ENCODE data around the gene PC.
"Not testable (repeated sequence)": the region's sequence is repeated elsewhere in the genome, so short reads cannot be mapped to it uniquely, and the experiment has no call there.

PC gene

GRCh38 chr11:66840317-66841091 is 117.7 kb downstream of the PC start:
- DNase-seq (ENCODE audit: low read depth): no peak

GRCh38 chr11:66835768-66836405 is 122.3 kb downstream of the PC start:
- DNase-seq (ENCODE audit: low read depth): no peak

- DNase-seq (ENCODE audit: low read depth): no peak
These were observed 123.2 kb downstream of the PC start for GRCh38 chr11:66834943-66835342.

DNA sequence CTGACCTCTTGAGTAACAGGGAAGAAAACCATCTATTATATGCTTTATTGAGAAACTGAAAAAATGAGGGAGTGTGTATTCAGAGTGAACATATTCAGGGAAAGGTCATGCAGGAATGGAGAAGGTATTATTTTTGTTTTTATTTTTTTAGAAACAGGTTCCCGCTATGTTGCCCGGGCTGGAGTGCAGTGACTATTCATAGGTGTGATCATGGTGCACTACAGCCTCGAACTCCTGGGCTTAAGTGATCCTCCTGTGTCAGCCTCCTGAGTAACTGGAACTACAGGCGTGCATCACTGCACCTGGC is 123.7 kb downstream of the PC start:
- DNase-seq (ENCODE audit: low read depth): no peak

- not testable (repeated sequence) for DNase-seq (ENCODE audit: low read depth)
These were observed 133.6 kb downstream of the PC start for GRCh38 chr11:66824573-66824972.

- DNase-seq (ENCODE audit: low read depth): no peak
These were observed 134.5 kb downstream of the PC start for GRCh38 chr11:66823700-66824099.

DNA sequence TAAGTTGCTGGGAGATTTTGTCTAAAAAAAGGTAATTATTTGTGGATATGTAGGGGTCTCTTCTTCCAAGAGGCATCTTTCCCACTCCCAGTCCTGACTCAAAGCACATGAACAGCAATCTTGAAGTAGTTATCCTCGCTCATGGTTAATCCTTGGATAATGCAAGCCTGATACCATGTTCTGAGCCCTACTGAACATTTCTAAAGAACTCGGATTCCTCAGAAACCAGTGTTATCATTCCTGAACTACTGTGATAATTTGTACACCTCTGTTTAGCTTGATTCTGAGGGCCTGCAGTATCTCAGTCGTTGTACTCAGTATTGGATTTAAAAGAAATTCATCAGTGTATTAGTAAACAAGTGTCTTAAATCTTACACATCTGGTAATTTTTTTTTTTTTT is 137.3 kb downstream of the PC start:
- no peak for DNase-seq (ENCODE audit: low read depth)

- no peak for DNase-seq (ENCODE audit: low read depth)
These were observed 137.8 kb downstream of the PC start for GRCh38 chr11:66820381-66820780.

GRCh38 chr11:66818231-66818955 is 139.8 kb downstream of the PC start:
- DNase-seq (ENCODE audit: low read depth): no peak

DNA sequence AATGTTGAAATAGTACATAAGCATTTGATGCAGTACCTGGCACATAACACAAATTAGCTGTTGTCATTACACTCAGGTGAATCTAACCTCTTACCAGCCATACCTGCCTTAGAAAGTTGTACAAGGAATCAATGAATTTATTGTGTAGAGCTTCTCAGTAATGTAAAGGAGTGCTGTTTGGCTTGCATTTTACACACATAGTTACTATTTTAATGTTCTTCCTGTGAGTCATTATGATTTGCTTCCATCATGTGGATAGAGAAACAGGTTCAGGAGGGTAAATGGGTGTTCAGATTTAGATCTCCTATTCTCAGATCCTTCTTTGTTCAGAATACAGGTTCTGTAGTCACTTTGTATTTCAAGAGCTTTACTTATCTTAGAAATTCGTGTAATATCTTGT is 142.5 kb downstream of the PC start:
- no peak for DNase-seq (ENCODE audit: low read depth)

GRCh38 chr11:66814678-66815077 is 143.5 kb downstream of the PC start:
- no peak for DNase-seq (ENCODE audit: low read depth)

DNA sequence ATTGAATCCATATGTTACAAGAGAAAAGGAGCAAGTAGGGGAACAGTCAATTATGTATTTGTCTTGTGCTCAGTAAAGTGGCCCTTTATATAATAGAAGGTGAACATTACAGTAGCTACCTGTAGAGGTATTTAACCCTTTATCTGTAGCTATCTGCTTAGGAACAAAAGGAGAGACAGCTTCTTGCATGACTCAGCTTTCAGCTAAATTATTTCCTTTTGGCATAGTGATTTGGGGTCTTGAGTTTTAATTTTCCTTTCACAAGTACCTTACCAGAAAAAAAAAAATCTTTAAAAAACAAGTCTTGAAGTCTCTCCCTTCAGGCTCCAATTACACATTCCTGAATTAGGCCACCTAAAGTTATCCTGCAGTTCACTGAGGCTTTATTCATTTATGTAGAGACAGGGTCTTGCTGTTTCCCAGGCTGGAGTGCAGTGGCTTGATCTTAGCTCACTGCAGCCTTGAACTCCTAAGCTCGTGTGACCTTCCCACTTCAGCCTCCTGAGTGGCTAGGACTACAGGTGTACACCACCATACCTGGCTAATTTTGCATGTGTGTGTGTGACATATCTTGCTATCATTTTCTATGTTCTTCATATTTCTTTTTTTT is 147.5 kb downstream of the PC start:
- DNase-seq (ENCODE audit: low read depth): no peak

DNA sequence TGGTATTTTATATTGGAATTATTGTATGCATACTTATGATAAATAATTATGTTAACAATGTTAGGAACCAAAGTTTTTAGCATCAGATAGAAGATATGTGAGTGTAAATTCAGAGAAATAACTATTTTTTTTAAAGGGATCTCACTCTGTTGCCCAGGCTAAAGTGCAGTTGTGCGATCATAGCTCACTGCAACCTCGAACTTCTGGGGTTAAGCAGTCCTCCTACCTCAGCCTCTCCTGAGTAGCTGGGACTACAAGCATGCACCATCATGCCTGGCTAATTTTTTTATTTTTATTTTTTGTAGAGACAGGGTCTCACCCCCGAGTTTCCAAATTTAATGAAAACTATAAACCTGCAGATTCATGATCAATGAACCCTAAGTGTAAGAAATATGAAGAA is 148.6 kb downstream of the PC start:
- no peak for DNase-seq (ENCODE audit: low read depth)

DNA sequence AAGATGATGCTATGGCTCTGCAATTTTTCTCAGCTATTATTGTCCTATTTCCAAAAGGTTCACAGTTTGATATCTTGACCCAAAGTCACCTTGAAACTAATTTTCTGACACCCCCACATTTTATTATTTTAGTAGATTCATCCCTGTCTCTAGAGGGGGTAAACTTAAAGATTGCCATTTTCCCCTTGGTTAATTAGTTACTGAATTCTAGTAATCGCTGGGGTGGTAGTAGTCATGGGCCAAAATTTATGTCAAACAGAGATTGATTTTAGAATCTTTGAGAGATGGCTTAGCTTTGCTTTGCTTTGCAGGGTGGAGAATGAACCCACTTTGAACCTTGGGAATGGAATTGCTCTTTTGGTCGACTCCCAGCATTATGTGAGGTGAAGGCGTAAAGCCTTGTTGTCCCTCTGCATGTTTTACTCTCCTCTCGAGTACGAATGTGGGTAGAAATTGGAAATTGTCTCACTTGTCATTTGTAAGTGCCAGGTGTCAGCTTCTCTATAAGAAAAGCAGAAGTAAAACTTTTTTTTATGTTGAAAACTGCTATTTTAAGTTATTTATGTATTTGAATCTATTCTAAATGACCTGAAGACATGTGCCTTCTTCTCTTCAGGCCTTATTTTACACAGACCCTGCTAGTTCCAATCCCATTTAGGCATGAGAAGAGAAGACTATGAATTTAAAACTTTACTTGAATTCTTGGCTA is 157.3 kb downstream of the PC start:
- DNase-seq (ENCODE audit: low read depth): no peak

GRCh38 chr11:66799815-66800214 is 158.4 kb downstream of the PC start:
- DNase-seq (ENCODE audit: low read depth): not testable (repeated sequence)

Measured in stimulated activated CD8-positive, alpha-beta memory T cell treated with anti-CD3 and anti-CD28 coated beads, Interleukin-15, amount 100 ng/mL, for 1 hour (primary cell).